Measurements from ENCODE around the gene PRKAR1B. TPM values are rescaled to one million over a fixed set of nuclear protein-coding genes. Genes with fewer than 3 reads are reported as not detected.

The PRKAR1B gene
- total RNA-seq, 1 experiment from 2014 or later = 51.7 TPM

GRCh38 chr7:573269-573932 is 153.7 kb downstream of the PRKAR1B start:
- no peak for DNase-seq
- Histone ChIP-seq H3K79me2 (ENCODE audit: low read depth) (no peaks in the 10 kb centered on the region), H4K20me1 (ENCODE audit: insufficient read depth) (0 out of 2 replicates have a peak, but pooled peaks cover 4% of the 10 kb centered on the region), H3K9me2 (ENCODE audit: insufficient read depth) (no peaks in the 10 kb centered on the region), H3F3A (ENCODE audit: insufficient read depth, low read depth) (no peaks in the 10 kb centered on the region), H3K4me1 (replicated peaks; ENCODE audit: insufficient read depth) (no peaks in the 10 kb centered on the region), H3K36me3 (ENCODE audit: low read depth) (no peaks in the 10 kb centered on the region), H3K4me3 (no peak overlapping the region), H2AFZ (no peak overlapping the region), H3K9me3 (ENCODE audit: insufficient read depth, low read depth) (no peaks in the 10 kb centered on the region), H3K4me2 (no peak overlapping the region), H3K27me3 (ENCODE audit: insufficient read depth, low read depth) (no peaks in the 10 kb centered on the region), H3K27ac (no peak overlapping the region)
- ChIA-PET POLR2A (ENCODE audit: unreplicated experiment) (no interaction called here), CTCF (no interaction called here)
- intact Hi-C loops (cut with micrococcal nuclease; ENCODE audit: unreplicated experiment) = no loop called here
- no TSS peak for BruUV-seq (replicated peaks)
- TF ChIP-seq CTCF (conservative IDR thresholded peaks at IDR 0.05) = no peak
- TF ChIP-seq EZH2 (IDR thresholded peaks at IDR 0.05; ENCODE audit: low read depth) = no peak

GRCh38 chr7:572416-573268 is 154.4 kb downstream of the PRKAR1B start:
- Histone ChIP-seq H3K27me3 (ENCODE audit: insufficient read depth, low read depth) (no peaks in the 10 kb centered on the region), H3K79me2 (ENCODE audit: low read depth) (no peaks in the 10 kb centered on the region), H2AFZ (no peak overlapping the region), H3K4me2 (no peak overlapping the region), H3K36me3 (ENCODE audit: low read depth) (no peaks in the 10 kb centered on the region), H3F3A (ENCODE audit: insufficient read depth, low read depth) (no peaks in the 10 kb centered on the region), H3K4me3 (no peak overlapping the region), H3K9me3 (ENCODE audit: insufficient read depth, low read depth) (no peaks in the 10 kb centered on the region), H4K20me1 (ENCODE audit: insufficient read depth) (0 out of 2 replicates have a peak, but pooled peaks cover 4% of the 10 kb centered on the region), H3K27ac (no peak overlapping the region), H3K9me2 (ENCODE audit: insufficient read depth) (no peaks in the 10 kb centered on the region), H3K4me1 (replicated peaks; ENCODE audit: insufficient read depth) (no peaks in the 10 kb centered on the region)
- no TSS peak for BruUV-seq (replicated peaks)
- DNase-seq = no peak
- TF ChIP-seq EZH2 (IDR thresholded peaks at IDR 0.05; ENCODE audit: low read depth) (no peak), CTCF (conservative IDR thresholded peaks at IDR 0.05) (no peak)
- intact Hi-C loops (cut with micrococcal nuclease; ENCODE audit: unreplicated experiment) = no loop called here
- ChIA-PET CTCF (no interaction called here), POLR2A (ENCODE audit: unreplicated experiment) (no interaction called here)

GRCh38 chr7:571718-572415 is 155.2 kb downstream of the PRKAR1B start:
- DNase-seq = no peak
- no peaks in the 10 kb centered on the region for H4K20me1 ChIP-seq (ENCODE audit: insufficient read depth)
- H3K27me3 ChIP-seq (ENCODE audit: insufficient read depth, low read depth) = no peaks in the 10 kb centered on the region
- H3K9me2 ChIP-seq (ENCODE audit: insufficient read depth) = no peaks in the 10 kb centered on the region
- TF ChIP-seq EZH2 (IDR thresholded peaks at IDR 0.05; ENCODE audit: low read depth) = no peak
- no peak for TF ChIP-seq CTCF (conservative IDR thresholded peaks at IDR 0.05)
- no peaks in the 10 kb centered on the region for H3K79me2 ChIP-seq (ENCODE audit: low read depth)
- no peak overlapping the region for H3K4me2 ChIP-seq
- H3K4me1 ChIP-seq (replicated peaks; ENCODE audit: insufficient read depth) = no peaks in the 10 kb centered on the region
- H3K4me3 ChIP-seq = no peak overlapping the region
- intact Hi-C loops (cut with micrococcal nuclease; ENCODE audit: unreplicated experiment) = no loop called here
- ChIA-PET CTCF (no interaction called here), POLR2A (ENCODE audit: unreplicated experiment) (no interaction called here)
- H3K36me3 ChIP-seq (ENCODE audit: low read depth) = no peaks in the 10 kb centered on the region
- no peaks in the 10 kb centered on the region for H3F3A ChIP-seq (ENCODE audit: insufficient read depth, low read depth)
- BruUV-seq (replicated peaks) = no TSS peak
- H2AFZ ChIP-seq = no peak overlapping the region
- H3K9me3 ChIP-seq (ENCODE audit: insufficient read depth, low read depth) = no peaks in the 10 kb centered on the region
- H3K27ac ChIP-seq = no peak overlapping the region

Measured in PC-9 (cell line).